ENCODE data around the gene IKZF1. TPM values are rescaled to one million over a fixed set of nuclear protein-coding genes. Genes with fewer than 3 reads are reported as not detected.

IKZF1 gene
- total RNA-seq, 1 experiment from 2014 or later: 0.77 TPM

GRCh38 chr7:50421043-50421442 lies 116.5 kb downstream of the IKZF1 start:
- no peak overlapping the region for H3K27ac ChIP-seq (ENCODE audit: low read length)
- DNase-seq (ENCODE audit: low read depth, low spot score): no peak
- H3K9me3 ChIP-seq (ENCODE audit: control insufficient read depth, insufficient read depth, low read depth, low read length): no peaks in the 10 kb centered on the region
- no peaks in the 10 kb centered on the region for H3K4me1 ChIP-seq (ENCODE audit: control insufficient read depth, insufficient read depth, low read length)
- ChIA-PET POLR2A (no interaction called here), CTCF (no interaction called here)
- H3K4me3 ChIP-seq (ENCODE audit: low read depth in 2 of 2, low read length in 2 of 2): no peak overlapping the region
- intact Hi-C loops (cut with micrococcal nuclease; ENCODE audit: unreplicated experiment): no loop called here
- in situ Hi-C loops (cut with HindIII; ENCODE audit: low pct_unique_long_range_greater_than_20kb, low sequenced_read_pairs): no loop called here
- no peaks in the 10 kb centered on the region for H3K36me3 ChIP-seq (ENCODE audit: control insufficient read depth, insufficient read depth, low read length)
- TF ChIP-seq SIN3A (IDR thresholded peaks at IDR 0.05; ENCODE audit: borderline replicate concordance, insufficient read depth, low read depth, low read length): no peak
- TF ChIP-seq POLR2AphosphoS5 (IDR thresholded peaks at IDR 0.05; ENCODE audit: low read depth, low read length): no peak
- H3K27me3 ChIP-seq (ENCODE audit: control insufficient read depth, insufficient read depth, low read length): no peaks in the 10 kb centered on the region
- BruUV-seq (replicated peaks): no TSS peak
- ATAC-seq: no peak

- BruUV-seq (replicated peaks): no TSS peak
- TF ChIP-seq CTCF (IDR thresholded peaks at IDR 0.05): no peak
- TF ChIP-seq POLR2AphosphoS5 (IDR thresholded peaks at IDR 0.05; ENCODE audit: low read depth, low read length): no peak
- TF ChIP-seq TCF7L2 (IDR thresholded peaks at IDR 0.05; ENCODE audit: low read depth, low read length): no peak
- TF ChIP-seq REST (IDR thresholded peaks at IDR 0.05; ENCODE audit: insufficient read depth in 1 of 2, low read depth in 2 of 2, low read length in 1 of 2): no peak
- no peak for TF ChIP-seq SIN3A (IDR thresholded peaks at IDR 0.05; ENCODE audit: borderline replicate concordance, insufficient read depth, low read depth, low read length)
- Histone ChIP-seq H3K4me1 (ENCODE audit: control insufficient read depth, insufficient read depth, low read length) (no peaks in the 10 kb centered on the region), H3K27me3 (ENCODE audit: control insufficient read depth, insufficient read depth, low read length) (no peaks in the 10 kb centered on the region), H3K9me3 (ENCODE audit: control insufficient read depth, insufficient read depth, low read depth, low read length) (no peaks in the 10 kb centered on the region), H3K36me3 (ENCODE audit: control insufficient read depth, insufficient read depth, low read length) (no peaks in the 10 kb centered on the region), H3K27ac (ENCODE audit: low read length) (no peak overlapping the region), H3K4me3 (ENCODE audit: low read depth in 2 of 2, low read length in 2 of 2) (no peak overlapping the region)
- no peak for DNase-seq (ENCODE audit: low read depth, low spot score)
- intact Hi-C loops (cut with micrococcal nuclease; ENCODE audit: unreplicated experiment): no loop called here
- ChIA-PET CTCF (no interaction called here), POLR2A (no interaction called here)
- in situ Hi-C loops (cut with HindIII; ENCODE audit: low pct_unique_long_range_greater_than_20kb, low sequenced_read_pairs): no loop called here
- no peak for ATAC-seq
Observed at GRCh38 chr7:50422858-50423257, 118.3 kb downstream of the IKZF1 start.

- no peak for ATAC-seq
- no peak for TF ChIP-seq POLR2AphosphoS5 (IDR thresholded peaks at IDR 0.05; ENCODE audit: low read depth, low read length)
- no peak for TF ChIP-seq REST (IDR thresholded peaks at IDR 0.05; ENCODE audit: insufficient read depth in 1 of 2, low read depth in 2 of 2, low read length in 1 of 2)
- intact Hi-C loops (cut with micrococcal nuclease; ENCODE audit: unreplicated experiment): no loop called here
Observed at GRCh38 chr7:50423860-50424259, 119.3 kb downstream of the IKZF1 start.

More at GRCh38 chr7:50423860-50424259, 119.3 kb downstream of the IKZF1 start:
- Histone ChIP-seq H3K4me3 (ENCODE audit: low read depth in 2 of 2, low read length in 2 of 2) (no peak overlapping the region), H3K27ac (ENCODE audit: low read length) (no peak overlapping the region), H3K27me3 (ENCODE audit: control insufficient read depth, insufficient read depth, low read length) (no peaks in the 10 kb centered on the region), H3K9me3 (ENCODE audit: control insufficient read depth, insufficient read depth, low read depth, low read length) (no peaks in the 10 kb centered on the region), H3K4me1 (ENCODE audit: control insufficient read depth, insufficient read depth, low read length) (no peaks in the 10 kb centered on the region), H3K36me3 (ENCODE audit: control insufficient read depth, insufficient read depth, low read length) (no peaks in the 10 kb centered on the region)
- no TSS peak for BruUV-seq (replicated peaks)
- ChIA-PET CTCF (no interaction called here), POLR2A (no interaction called here)
- in situ Hi-C loops (cut with HindIII; ENCODE audit: low pct_unique_long_range_greater_than_20kb, low sequenced_read_pairs): no loop called here
- DNase-seq (ENCODE audit: low read depth, low spot score): no peak
